Activated CD4-positive, alpha-beta memory T cell treated with anti-CD3 and anti-CD28 coated beads for 36 hours (primary cell): ENCODE measurements around the gene SSNA1. TPM values are rescaled to one million over a fixed set of nuclear protein-coding genes. Genes with fewer than 3 reads are reported as not detected.

Source experiments
- CTCF ChIA-PET: fragments of 350-600 bp; sonication (Branson Sonifier 250); formaldehyde crosslinking; loops from one replicate; lab custom pipeline; 2021; ENCODE audit warnings: antibody characterized with exemption, inconsistent platforms; lab: Charles Lee
- POLR2A ChIA-PET: fragments of 350-600 bp; sonication (Branson Sonifier 250); formaldehyde crosslinking; loops from one replicate; lab custom pipeline; 2021; ENCODE audit warnings: antibody characterized with exemption; lab: Charles Lee
- DNase-seq: peaks from one replicate; pipeline ENCODE4 v3.0.0-alpha.2; 2020
- H3K27ac Mint-ChIP-seq: one replicate; pipeline ENCODE4 v1.8.0; 2021; ENCODE audit warnings: mixed read lengths
- H3K27me3 Mint-ChIP-seq: one replicate; pipeline ENCODE4 v1.8.0; 2021; ENCODE audit warnings: mixed read lengths
- H3K36me3 Mint-ChIP-seq: one replicate; pipeline ENCODE4 v1.8.0; 2021; ENCODE audit warnings: mixed read lengths
- H3K4me1 Mint-ChIP-seq: one replicate; pipeline ENCODE4 v1.8.0; 2021; ENCODE audit warnings: low read depth, mixed read lengths
- H3K4me3 Mint-ChIP-seq: one replicate; pipeline ENCODE4 v1.8.0; 2021; ENCODE audit warnings: mild to moderate bottlenecking, mixed read lengths
- H3K9me3 Mint-ChIP-seq: one replicate; pipeline ENCODE4 v1.8.0; 2021; ENCODE audit warnings: mixed read lengths
- intact Hi-C: fragments of 100-400 bp; cut with micrococcal nuclease; formaldehyde crosslinking; loops from one replicate; pipeline ENCODE4 v1.15.1; 2023
- total RNA-seq, 2 experiments: library from RNA; stranded (reverse); gene quantifications; one replicate each; pipeline ENCODE4 v1.2.3, GENCODE V29; 2021

The SSNA1 gene
- total RNA-seq, 2 experiments from 2014 or later = 58.9 to 62.1 TPM

DNA sequence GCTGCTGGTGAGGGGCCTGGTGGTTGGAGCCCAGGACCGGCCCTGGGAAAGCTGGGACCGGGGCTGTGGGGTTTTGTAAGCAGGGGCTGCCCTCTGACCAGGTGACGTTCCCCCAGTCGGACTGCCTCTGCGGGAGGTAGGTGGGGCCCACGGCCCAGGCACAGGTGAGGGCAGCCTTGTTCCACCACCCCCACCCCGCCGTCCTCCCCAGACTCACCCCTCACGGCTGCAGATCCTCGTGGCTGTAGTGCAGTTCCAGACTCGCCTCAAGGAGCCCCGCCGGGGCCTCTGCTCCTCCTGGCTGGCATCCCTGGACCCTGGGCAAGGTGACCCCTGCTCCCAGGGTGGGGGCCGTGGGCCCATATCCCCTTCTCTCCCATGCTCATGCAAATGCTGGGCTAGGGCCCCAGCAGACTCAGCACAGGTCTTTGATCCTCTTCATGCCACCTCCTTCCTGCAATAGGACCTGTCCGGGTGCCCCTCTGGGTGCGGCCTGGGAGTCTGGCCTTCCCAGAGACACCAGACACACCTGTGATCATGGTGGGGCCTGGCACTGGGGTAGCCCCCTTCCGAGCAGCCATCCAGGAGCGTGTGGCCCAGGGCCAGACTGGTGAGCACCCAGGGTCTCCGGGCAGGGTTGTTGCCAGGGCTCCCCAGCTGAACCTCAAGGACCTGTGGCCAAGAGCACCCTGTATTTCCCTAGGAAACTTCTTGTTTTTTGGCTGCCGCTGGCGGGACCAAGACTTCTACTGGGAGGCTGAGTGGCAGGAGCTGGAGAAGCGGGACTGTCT, 26.9 kb downstream of the SSNA1 start:
- H3K27me3 Mint-ChIP-seq = no peaks in the 10 kb centered on the region
- H3K4me1 Mint-ChIP-seq = no peaks in the 10 kb centered on the region
- H3K27ac Mint-ChIP-seq = no peak overlapping the region
- H3K36me3 Mint-ChIP-seq = peaks cover 3% of the 10 kb centered on the region
- intact Hi-C loops = no loop called here
- no peak for DNase-seq
- no peaks in the 10 kb centered on the region for H3K9me3 Mint-ChIP-seq
- CTCF ChIA-PET = interaction anchor here (1.2 to 1.8 kb wide), 3 partner anchors 8 to 151 kb away, joined by 3 to 5 read pairs (median 4); partner anchors contain the start of gene RNF224
- POLR2A ChIA-PET = no interaction called here
- no peak overlapping the region for H3K4me3 Mint-ChIP-seq

DNA sequence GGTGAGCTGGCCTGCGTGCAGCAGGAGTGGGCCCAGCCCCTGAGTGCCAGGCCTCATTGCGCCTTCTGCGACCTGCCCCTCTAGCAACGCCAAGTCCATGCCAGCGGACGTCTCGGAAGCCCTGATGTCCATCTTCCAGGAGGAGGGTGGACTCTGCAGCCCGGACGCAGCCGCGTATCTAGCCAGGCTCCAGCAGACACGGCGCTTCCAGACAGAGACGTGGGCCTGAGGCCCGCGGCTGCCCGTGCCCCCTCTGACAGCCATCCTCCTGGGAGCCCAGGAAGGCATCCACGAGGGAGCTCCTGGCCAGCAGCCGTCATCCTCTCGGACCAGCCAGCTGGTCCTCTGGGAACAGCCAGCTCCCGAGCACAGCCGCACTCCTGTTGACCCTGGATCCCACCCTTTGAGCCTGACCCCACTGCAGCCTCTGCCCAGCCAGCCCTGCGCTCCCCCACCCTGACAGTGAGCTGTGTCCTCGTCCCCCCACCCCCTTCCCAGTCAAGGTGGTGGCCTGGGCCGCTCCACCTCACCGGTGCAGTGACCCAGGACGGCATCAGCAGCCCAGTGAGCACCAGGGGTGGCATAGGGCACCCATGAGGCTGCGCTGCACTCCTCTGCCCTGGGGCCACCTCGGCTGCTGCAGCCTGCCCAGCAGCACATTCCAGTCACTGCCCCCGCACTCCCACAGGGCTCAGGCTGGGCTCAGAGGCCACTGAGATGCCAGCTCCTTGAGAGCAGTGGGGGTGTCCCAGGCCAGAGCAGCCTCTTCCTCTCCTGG, 27.9 kb downstream of the SSNA1 start:
- H3K27ac Mint-ChIP-seq = no peak overlapping the region
- H3K4me1 Mint-ChIP-seq = no peaks in the 10 kb centered on the region
- intact Hi-C loops = no loop called here
- DNase-seq = no peak
- H3K27me3 Mint-ChIP-seq = no peaks in the 10 kb centered on the region
- H3K9me3 Mint-ChIP-seq = no peaks in the 10 kb centered on the region
- no peak overlapping the region for H3K4me3 Mint-ChIP-seq
- POLR2A ChIA-PET = interaction anchor here (1.2 kb wide), 2 partner anchors 9 to 12 kb away, joined by 5 to 6 read pairs; no protein-coding TSS in a partner anchor
- peaks cover 3% of the 10 kb centered on the region for H3K36me3 Mint-ChIP-seq
- CTCF ChIA-PET = interaction anchor here (1.2 to 1.8 kb wide), 3 partner anchors 9 to 152 kb away, joined by 3 to 4 read pairs (median 4); no protein-coding TSS in a partner anchor

DNA sequence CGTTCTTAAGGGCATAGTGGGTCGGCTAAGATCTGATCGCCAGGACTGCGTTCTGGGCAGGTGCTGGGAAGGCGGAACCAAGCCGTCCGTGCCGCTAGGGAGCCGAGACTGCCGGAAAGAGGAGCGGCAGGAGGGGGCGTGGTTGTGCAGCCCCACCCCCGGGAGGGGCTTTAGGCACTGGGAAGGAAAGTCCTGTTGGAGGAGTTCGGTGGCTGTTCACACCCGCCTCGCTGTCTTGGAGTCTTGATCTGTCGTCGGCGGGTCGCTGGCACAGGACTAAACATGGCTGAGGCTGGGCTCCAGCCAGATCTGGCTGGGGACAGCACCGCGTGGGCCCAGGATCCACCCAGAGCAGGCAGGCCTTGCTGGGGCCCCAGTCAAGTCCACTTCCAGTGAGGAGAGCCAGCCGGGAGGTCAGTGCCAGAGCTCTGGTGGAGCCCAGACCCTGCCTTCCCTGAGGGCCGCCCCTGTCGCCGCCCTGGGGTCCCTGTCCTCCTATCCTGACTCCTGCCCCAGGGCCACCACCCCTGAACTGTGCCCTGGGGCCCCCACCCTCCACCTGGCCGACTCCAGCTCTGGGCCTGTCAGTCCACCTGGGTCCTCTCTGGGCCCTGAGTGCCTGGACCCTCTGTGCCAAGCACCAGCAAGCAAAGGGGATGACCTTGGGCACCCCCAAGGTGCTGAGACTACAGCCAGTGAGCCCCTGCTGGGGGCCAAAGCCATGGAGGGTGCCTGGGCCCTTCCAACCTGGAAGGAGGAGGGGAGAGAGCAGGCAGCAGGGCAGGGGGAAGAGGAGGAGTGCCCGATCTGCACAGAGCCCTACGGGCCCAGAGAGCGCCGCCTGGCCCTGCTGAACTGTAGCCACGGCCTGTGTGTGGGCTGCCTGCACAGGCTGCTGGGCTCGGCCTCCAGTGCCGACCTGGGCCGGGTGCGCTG, 29.1 kb downstream of the SSNA1 start:
- DNase-seq = no peak
- no peaks in the 10 kb centered on the region for H3K9me3 Mint-ChIP-seq

DNA sequence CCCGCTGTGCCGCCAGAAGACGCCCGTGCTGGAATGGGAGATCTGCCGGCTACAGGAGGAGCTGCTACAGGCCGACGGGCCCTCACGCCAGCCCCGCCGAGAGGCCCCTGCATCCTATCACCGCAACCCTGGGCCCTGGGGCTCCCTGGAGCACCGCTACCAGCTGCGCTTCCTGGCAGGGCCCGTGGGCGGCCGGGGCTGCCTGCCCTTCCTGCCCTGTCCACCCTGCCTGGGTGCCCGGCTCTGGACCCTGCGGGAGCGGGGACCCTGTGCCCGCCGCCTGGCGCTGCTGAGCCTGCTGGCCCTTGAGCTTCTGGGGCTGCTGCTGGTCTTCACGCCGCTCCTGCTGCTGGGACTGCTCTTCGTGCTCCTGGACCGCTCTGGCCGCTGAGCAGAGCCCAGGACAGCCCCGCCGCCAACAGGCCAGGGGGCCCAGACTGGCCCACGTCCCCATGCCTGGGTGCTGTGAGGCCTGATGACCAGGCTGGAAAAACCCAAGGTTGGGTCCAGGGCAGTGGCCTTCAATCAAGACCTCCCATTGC, 29.8 kb downstream of the SSNA1 start:
- ChIA-PET CTCF (no interaction called here), POLR2A (no interaction called here)
- peaks cover 3% of the 10 kb centered on the region for H3K36me3 Mint-ChIP-seq
- H3K9me3 Mint-ChIP-seq = no peaks in the 10 kb centered on the region
- no peak overlapping the region for H3K27ac Mint-ChIP-seq
- no peak for DNase-seq
- H3K4me1 Mint-ChIP-seq = peaks cover 3% of the 10 kb centered on the region
- H3K27me3 Mint-ChIP-seq = no peaks in the 10 kb centered on the region
- H3K4me3 Mint-ChIP-seq = no peak overlapping the region
- intact Hi-C loops = no loop called here

More for the DNA sequence above, 29.1 kb downstream of the SSNA1 start:
- H3K4me1 Mint-ChIP-seq = no peaks in the 10 kb centered on the region
- no peak overlapping the region for H3K27ac Mint-ChIP-seq
- H3K36me3 Mint-ChIP-seq = peaks cover 3% of the 10 kb centered on the region
- no peaks in the 10 kb centered on the region for H3K27me3 Mint-ChIP-seq
- H3K4me3 Mint-ChIP-seq = no peak overlapping the region
- POLR2A ChIA-PET = interaction anchor here (1.2 kb wide), 1 partner anchor 10 kb away, joined by 5 read pairs; no protein-coding TSS in a partner anchor
- intact Hi-C loops = no loop called here
- CTCF ChIA-PET = interaction anchor here (1.8 kb wide), 1 partner anchor 10 kb away, joined by 4 read pairs; no protein-coding TSS in a partner anchor

DNA sequence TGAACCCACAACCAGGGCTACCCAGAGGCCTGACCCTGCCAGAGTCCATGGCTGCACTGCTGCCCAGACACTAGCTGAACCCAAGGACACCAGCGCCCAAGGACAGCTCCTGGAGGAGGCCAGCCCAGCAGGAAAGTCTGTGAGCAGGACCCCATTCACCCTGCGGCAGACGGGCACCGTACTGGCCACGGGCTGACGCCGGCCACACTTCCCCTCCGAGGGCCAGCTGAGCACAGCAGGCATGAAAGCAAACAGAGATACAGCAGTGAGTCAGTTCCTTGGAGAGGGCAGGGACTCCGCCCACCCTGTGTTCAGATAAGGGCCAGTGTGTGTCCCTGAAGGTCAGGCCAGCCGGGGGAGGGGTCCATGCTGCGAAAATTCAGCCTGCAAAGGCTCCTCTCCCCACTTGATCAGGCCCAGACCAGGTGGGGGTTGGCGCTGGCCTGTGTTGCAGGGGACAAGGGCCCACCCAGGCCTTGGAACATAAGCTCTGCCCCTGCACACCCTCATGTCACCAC, 30.3 kb downstream of the SSNA1 start:
- Mint-ChIP-seq H3K4me3 (no peak overlapping the region), H3K27me3 (no peaks in the 10 kb centered on the region), H3K27ac (no peak overlapping the region), H3K4me1 (peaks cover 3% of the 10 kb centered on the region), H3K36me3 (peaks cover 3% of the 10 kb centered on the region), H3K9me3 (no peaks in the 10 kb centered on the region)
- POLR2A ChIA-PET = interaction anchor here (1.7 kb wide), 1 partner anchor 30 kb away, joined by 6 read pairs; the partner anchor contains the start of gene SSNA1
- intact Hi-C loops = no loop called here
- DNase-seq = no peak
- CTCF ChIA-PET = no interaction called here

DNA sequence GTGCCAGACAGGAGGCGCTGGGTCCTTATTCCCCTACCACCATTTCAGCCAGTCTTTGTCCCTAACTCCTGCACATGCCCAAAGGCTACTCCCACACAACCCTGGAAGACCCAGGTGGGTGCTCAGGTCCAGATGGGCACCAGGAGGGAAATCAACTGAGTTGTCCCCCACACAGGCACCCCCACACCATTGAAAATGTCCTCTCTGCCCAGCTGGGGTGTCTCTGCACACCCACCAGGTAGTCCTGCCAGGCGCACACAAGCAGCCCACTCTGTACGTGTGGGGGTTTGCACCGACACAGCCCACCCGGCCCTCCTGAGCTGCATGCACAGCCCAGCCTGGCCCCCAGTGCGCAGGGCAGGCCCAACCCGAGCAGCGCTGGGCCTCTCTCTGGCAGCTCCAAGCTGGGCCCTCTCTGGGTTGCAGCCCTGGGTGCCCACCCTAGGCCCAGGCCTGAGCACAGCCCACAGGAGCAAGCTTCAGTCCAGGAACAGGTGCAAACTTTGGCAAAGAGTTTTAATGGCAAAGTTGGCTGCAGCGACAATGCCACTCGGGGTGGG, 31.4 kb downstream of the SSNA1 start:
- intact Hi-C loops = loop anchor here (5.0 kb wide), 1 partner anchor 428 kb away; the partner anchor contains the start of gene TMEM141
- no peak overlapping the region for H3K27ac Mint-ChIP-seq
- no peak for DNase-seq
- H3K27me3 Mint-ChIP-seq = no peaks in the 10 kb centered on the region
- POLR2A ChIA-PET = interaction anchor here (0.5 to 1.7 kb wide), 3 partner anchors 31 to 133 kb away, joined by 3 to 6 read pairs (median 4); partner anchors contain the start of gene SSNA1
- H3K4me3 Mint-ChIP-seq = peak overlapping the region; percentile 16
- peaks cover 3% of the 10 kb centered on the region for H3K36me3 Mint-ChIP-seq
- CTCF ChIA-PET = no interaction called here
- H3K9me3 Mint-ChIP-seq = no peaks in the 10 kb centered on the region
- H3K4me1 Mint-ChIP-seq = peaks cover 3% of the 10 kb centered on the region

DNA sequence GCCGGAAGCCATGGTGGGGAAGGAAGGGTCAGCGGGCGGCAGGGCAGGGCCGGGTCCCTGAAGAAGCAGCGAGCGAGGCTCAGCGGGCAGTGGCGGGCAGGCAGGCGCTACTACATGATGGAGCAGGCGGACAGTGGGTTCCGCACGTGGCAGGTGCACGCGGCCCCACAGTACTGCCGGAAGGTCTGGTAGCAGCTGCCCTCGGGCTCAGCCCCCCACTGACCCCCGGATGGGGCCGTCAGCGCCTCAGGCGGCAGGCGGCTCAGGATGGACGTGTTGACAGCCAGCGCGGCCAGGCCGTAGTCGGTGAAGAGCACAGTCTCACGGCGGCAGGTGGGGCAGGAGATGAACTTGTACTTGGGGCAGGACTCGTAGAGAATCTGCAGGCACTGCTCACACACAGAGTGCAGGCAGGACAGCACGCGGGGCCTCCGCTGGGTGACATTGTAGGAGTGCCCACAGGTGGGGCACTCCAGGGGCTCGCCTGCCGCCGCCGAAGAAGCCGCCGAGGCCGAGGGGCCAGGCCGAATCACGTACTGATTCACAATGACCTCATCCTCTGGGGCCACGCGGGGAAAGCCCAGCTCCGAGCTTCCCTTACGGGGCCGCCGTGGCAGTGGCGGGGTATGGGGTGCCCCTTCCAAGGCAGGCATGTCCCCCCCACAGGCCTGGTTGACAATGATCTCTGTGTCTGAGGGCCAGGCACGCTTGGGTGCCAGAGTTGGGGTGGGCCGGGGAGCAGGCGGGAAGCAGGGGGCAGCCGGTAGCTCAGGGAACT, 32.0 kb downstream of the SSNA1 start:
- H3K9me3 Mint-ChIP-seq = no peaks in the 10 kb centered on the region
- H3K27ac Mint-ChIP-seq = no peak overlapping the region
- H3K4me1 Mint-ChIP-seq = peaks cover 3% of the 10 kb centered on the region
- peaks cover 2% of the 10 kb centered on the region for H3K36me3 Mint-ChIP-seq
- peak overlapping the region; percentile 16 for H3K4me3 Mint-ChIP-seq
- POLR2A ChIA-PET = interaction anchor here (0.5 to 1.7 kb wide), 3 partner anchors 32 to 134 kb away, joined by 3 to 6 read pairs (median 4); partner anchors contain the start of gene SSNA1
- no peak for DNase-seq
- CTCF ChIA-PET = no interaction called here
- intact Hi-C loops = loop anchor here (5.0 kb wide), 1 partner anchor 428 kb away; the partner anchor contains the start of gene TMEM141
- H3K27me3 Mint-ChIP-seq = no peaks in the 10 kb centered on the region

DNA sequence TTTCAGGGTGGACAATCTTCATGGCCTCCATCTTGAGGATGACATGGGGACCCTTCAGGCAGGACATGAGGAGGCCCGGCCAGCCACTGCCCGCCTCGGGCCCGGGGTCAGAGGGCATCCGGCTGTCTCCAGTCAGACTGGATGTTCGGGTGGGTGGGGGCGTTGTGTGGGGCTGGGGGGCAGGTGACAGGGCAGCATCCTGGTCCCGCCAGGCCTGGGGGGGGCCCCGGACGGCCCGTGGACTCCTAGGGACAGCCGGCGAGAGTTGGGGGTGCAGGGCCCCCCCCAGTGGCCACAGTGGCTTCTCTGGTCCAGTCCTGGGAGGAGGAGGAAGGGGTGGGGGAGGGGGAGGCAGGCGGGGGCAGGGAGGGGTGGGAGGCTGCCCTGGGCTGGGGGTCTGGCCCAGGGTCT, 32.6 kb downstream of the SSNA1 start:
- peaks cover 3% of the 10 kb centered on the region for H3K4me1 Mint-ChIP-seq
- ChIA-PET POLR2A (interaction anchor here (1.2 kb wide), 1 partner anchor 93 kb away, joined by 4 read pairs; no protein-coding TSS in a partner anchor), CTCF (no interaction called here)
- H3K27ac Mint-ChIP-seq = no peak overlapping the region
- H3K4me3 Mint-ChIP-seq = no peak overlapping the region
- no peaks in the 10 kb centered on the region for H3K27me3 Mint-ChIP-seq
- intact Hi-C loops = loop anchor here (5.0 kb wide), 1 partner anchor 429 kb away; the partner anchor contains the start of gene TMEM141
- no peaks in the 10 kb centered on the region for H3K36me3 Mint-ChIP-seq
- no peaks in the 10 kb centered on the region for H3K9me3 Mint-ChIP-seq
- no peak for DNase-seq

DNA sequence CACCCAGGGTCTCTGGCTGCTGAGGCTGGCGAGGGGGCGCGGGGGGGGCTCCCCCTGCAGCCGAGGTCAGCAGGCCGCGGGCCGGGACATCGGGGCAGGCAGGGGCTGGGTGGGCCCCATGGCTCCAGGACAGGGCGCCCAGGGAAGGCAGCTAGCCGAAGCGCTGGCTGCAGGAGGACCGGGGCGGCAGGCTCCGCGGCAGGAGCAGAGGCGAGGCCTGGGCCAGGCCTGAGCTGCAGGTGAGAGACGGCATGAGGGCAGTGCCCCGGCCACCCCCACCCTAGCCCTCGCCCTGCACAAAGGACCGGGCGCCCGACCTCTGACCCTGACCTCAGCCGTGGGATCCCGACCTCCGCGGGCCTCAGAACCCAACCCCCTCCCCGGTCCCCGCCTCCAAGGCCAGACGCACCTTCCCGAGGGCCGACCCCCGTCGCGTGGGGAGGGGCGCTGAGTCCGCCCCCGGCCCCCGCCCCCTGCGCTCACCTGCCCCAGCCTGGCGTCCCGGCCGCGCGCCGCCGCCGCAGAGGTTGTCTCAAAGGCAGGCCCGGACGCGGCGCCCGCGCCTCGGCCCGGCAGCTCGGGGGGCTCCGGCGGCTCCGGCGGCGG, 33.1 kb downstream of the SSNA1 start:
- Mint-ChIP-seq H3K36me3 (no peaks in the 10 kb centered on the region), H3K27me3 (no peaks in the 10 kb centered on the region), H3K9me3 (no peaks in the 10 kb centered on the region), H3K27ac (no peak overlapping the region), H3K4me1 (peaks cover 3% of the 10 kb centered on the region), H3K4me3 (no peak overlapping the region)
- ChIA-PET POLR2A (interaction anchor here (6.8 kb wide), 1 partner anchor 19 kb away, joined by 38 read pairs; the partner anchor contains the start of gene TUBB4B), CTCF (interaction anchor here (1.9 to 3.7 kb wide), 2 partner anchors 18 to 32 kb away, joined by 9 to 22 read pairs; partner anchors contain the start of genes SSNA1 and TUBB4B)
- intact Hi-C loops = loop anchor here (2.0 to 5.0 kb wide), 2 partner anchors 93 to 429 kb away; partner anchors contain the start of gene TMEM141
- no peak for DNase-seq
